IPS DF 19.7 (cell line): ENCODE measurements around the gene SRRT.
"Not testable (repeated sequence)": the region's sequence is repeated elsewhere in the genome, so short reads cannot be mapped to it uniquely, and the experiment has no call there.

Source experiments
- DNase-seq: peaks from one replicate; pipeline ENCODE4 v3.0.0-alpha.2; 2013; ENCODE audit warnings: low read depth, low spot score

Gene SRRT

DNA sequence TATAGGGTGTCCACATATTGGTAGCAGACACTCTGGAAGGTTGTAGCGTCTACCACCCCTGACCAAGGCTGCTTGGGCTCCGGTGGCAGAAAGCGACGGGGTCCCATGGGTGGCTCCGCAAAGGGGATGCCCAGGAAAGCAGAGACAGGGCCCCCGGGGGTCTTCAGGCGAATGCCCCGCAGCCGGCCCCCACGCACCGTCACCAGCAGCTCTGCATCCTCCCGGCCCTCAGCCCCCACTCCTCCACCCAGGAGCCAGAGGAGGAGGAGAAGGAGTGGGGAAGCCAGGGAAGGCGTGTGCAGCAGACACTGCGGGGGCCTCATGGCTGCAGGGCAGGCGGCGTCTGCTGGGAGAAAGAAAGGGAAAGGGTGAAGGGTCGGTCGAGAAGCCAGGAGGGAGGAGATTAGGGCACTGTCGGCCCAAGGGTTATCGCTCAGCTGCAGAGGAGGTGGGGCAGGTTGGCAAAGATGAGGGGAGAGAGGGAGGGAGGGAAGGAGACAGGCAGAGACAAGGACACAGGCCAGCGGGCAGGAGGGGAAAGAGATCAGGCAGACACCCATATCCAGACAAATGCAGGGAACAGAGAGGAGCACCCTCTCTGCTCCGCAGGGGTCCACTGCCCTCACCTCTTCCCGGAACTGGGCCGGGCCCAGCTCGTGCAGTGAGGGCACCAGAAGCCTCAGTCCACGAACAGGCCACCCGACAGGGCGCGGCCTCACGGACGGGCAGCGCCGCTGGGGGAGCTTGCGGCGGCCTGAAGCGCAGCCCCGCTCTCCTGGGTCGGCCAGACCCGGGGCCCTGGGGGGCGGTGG lies 19.2 kb downstream of the SRRT start:
- DNase-seq, result no peak

GRCh38 chr7:100894860-100895700 lies 20.2 kb downstream of the SRRT start:
- no peak for DNase-seq

DNA sequence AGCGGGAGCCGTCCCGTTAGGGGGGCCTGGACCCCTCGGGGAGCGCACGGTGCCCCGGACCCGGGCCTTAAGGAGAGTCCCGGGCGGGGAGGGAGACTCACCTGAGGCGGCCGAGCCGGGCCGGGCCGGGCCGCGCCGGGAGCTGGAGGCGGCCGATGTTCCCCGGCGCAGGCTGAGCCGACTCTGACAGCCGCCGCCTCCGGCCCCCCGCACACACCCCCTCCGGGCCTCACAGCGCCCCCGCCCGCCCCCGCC lies 20.7 kb downstream of the SRRT start, which contains the start of gene ACHE:
Gene ACHE (minus strand): TSS at position 188 of the 255 bp plus-strand sequence. CDS start 1,656 bp downstream, outside the sequence.
- no peak for DNase-seq

DNA sequence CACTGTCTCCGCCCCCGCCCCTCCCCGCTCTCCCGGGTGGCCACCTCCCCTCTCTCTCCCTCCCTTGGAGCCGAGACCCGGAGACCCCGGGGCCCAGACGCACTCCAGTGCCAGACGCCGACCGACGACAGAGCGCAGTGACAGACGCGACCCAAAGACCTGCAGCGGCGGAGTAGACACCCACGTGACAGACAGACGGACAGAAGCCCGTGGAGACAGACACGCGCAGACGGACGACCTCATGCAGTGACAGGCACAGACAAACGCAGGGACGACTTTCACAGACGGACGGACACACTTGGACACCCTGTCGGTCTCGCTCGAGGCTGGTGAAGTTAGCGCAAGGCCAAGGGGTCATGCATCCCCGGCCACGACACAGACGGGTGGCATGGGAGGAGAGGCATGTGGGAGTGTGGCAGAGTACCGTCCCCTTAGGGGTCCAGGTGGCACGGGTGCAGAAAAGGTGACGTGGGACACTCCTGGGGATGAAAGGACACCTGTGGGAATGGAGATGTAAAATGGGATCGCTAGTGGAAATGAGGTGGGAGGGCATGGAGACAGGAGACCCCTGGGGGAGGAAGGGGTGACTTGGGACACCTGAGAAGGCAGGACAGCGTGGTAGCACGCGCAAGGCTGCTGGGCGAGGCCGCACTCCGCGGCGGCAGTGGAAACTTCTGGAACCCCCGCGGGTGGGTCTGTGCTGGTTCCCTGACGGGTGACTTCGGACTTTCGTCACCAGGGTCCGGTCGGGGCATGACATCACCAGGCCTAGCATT lies 21.2 kb downstream of the SRRT start:
- no peak for DNase-seq

DNA sequence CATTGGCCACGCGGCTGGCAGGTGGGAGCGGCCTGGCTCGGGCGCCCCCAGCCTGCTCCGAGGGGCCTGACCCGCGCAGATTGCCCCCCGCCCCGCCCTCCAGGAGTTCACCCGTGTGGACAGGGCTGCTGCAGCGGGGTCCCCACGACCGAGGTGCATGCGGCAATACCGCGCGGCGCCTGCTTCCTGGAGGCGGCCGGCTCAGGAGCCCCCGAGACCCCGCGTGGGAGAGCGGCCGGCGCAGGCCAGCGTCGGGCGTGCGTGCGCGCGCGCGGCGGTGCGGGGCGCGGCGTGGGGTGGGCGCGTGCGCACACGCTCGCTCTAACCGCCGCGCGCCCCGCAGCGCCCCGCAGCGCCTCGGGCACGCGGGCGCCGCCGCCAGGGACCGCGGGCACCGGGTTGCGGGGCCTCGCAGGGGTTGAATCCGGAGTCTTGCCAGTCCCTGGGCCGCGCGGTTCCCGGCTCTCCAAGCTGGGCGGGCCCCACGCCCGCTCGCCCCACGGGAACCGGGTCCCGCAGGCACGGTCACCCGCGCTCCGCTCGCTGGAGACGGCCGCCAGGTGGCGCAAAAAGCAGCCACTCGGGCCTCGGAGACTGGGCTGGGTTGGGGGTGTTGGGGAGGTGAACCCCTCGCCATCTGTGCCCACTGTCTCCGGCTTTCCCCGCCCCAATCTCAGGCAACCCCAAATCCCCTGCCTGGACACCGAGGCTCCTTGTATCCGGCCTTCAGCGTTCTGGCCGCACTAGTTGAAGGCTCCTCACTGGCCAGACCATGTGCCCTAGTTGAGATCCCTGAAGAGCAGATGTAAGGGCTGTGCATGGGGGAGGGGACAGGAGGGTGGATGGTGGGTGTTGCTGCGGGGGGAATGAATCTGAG lies 22.1 kb downstream of the SRRT start:
- DNase-seq, result no peak

DNA sequence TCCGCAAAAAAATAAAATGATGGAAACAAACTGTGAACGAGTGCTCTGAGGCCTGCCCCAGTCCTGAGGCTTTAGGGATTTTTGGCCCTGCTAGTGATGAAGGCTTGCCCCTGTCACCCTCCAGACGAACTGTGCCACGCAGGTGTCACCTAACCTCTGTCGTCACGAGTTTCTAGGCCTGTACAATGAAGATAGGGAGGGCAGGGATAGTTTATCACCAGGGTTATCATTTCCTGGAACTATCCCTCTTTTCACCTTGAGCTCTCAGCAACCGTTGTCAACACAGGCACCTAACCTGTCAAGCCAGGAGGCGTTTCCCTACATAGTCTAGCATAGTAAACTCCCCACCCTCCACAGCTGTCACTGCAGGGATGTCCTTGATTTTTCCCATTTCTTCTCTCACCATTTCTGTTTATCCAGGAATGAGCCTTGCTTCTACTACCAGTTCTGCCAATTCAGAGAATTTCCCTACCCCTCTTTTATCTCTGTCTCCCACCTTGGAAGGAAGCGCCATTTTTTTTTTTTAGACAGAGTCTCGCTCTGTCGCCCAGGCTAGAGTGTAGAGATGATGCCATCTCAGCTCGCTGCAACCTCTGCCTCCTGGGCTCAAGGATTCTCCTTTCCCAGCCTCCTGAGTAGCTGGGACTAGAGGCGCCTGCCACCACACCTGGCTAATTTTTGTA lies 23.0 kb downstream of the SRRT start:
- DNase-seq, result no peak

GRCh38 chr7:100899432-100899831 lies 24.5 kb downstream of the SRRT start:
- DNase-seq, result no peak

DNA sequence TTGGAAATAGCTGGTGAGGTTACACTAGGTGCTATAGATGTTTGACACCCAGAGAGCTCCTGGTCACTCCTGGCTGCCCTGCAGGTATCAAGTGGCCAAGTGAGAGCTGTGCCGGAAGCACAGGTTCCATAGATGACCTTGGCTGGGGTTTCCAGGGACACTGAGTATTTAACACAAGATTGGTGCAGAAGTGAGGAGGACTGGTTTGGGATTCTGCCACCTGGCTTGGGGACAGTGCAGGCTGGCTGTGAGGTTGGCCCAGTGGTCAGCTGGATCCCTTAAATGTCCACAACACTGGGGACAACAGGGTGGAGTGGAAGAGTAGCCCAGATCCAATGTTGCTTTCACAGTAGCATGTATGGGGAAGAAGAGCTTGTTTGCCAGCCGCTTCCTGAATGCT lies 26.1 kb downstream of the SRRT start:
- DNase-seq, result no peak

DNA sequence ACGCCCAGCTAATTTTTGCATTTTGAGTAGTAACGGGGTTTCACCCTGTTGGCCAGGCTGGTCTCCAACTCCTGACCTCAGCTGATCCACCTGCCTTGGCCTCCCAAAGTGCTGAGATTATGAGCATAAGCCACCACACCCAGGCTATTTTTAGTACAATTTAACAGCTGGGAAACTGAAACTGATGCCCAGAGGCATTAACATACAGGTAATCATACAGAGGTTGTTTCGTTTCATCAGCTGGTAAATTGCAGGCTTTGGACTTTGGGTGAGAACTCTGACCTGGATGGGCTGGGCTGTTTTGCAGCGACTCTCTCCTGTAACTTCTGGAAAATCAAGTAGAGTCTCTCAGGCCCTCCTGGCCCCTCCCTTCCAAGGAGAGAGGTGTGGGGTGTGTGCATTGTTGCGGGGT lies 27.0 kb downstream of the SRRT start:
- DNase-seq, result no peak

GRCh38 chr7:100902638-100903037 lies 27.7 kb downstream of the SRRT start:
- DNase-seq, result no peak

GRCh38 chr7:100908512-100908911 lies 33.6 kb downstream of the SRRT start:
- no peak for DNase-seq

DNA sequence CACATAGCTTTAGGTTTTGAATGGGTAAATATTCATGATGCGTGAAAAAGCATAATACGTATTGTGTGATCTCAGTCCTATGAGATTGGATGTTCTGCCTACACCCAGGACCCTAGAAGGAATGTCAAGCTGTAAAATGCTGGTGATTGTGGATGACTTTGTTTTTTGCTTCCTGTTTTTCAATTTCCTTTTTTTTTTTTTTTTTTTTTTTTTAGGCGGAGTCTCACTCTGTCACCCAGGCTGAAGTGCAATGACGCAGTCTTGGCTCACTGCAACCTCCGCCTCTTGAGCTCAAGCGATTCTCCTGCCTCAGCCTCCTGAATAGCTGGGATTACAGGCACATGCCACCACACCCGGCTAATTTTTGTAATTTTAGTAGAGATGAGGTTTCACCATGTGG lies 35.5 kb downstream of the SRRT start:
- not testable (repeated sequence) for DNase-seq

DNA sequence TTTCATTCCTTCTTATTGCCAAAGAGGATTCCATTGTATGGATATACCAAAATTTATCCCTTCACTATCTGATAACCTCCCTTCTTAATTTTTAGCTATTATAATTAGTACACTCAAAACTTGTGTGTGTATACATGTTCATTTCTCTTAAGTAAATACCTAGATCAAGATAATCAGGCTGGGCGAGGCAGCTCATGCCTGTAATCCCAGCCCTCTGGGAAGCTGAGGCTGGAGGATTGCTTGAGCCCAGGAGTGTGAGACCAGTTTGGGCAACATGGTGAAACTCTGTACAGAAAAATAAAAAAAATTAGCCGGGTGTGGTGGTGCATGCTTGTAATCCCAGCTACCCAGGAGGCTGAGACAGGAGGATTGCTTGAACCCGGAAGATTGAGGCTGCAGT lies 36.6 kb downstream of the SRRT start:
- DNase-seq, result no peak

GRCh38 chr7:100914208-100914878 lies 39.4 kb downstream of the SRRT start:
- DNase-seq, result no peak

GRCh38 chr7:100914879-100915447 lies 40.1 kb downstream of the SRRT start:
- no peak for DNase-seq

- not testable (repeated sequence) for DNase-seq
Measured at GRCh38 chr7:100919335-100919734, 44.4 kb downstream of the SRRT start.

- DNase-seq, result not testable (repeated sequence)
Measured at GRCh38 chr7:100919779-100920437, 45.0 kb downstream of the SRRT start.

GRCh38 chr7:100921039-100921438 lies 46.1 kb downstream of the SRRT start:
- DNase-seq, result no peak

DNA sequence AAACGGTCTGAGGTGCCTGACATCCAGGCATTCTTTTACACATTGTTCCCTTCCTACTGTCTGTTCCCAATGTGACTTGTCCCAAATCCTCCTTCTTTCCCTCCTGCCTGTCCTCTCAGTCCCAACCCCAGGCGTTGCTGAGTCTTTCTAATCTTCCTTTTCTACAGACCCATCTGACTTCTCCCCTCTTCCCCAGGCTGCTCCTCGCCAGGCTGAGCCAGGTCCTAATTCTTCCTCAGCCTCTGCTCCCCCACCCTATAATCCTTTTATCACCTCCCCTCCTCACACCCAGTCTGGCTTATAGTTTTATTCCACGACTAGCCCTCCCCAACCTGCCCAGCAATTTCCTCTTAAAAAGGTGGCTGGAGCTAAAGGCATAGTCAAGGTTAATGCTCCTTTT lies 48.7 kb downstream of the SRRT start:
- not testable (repeated sequence) for DNase-seq
